HEK293 (cell line): ENCODE measurements around the gene SRSF6.

Source experiments
- CTCF ChIP-seq: fragments of 450-650 bp; formaldehyde crosslinking; IDR thresholded peaks from 2 replicates; pipeline ENCODE4 v1.5.1; 2016; ENCODE audit warnings: missing biosample characterization, missing genetic modification characterization
- HOXA7 ChIP-seq: sonication (generic); formaldehyde crosslinking; IDR thresholded peaks from 2 replicates; pipeline ENCODE4 v1.8.1; 2022; ENCODE audit warnings: missing genetic modification reagents, borderline replicate concordance
- IKZF3 ChIP-seq: fragments of 450-650 bp; IDR thresholded peaks from 2 replicates; pipeline ENCODE4 v1.5.0; 2018; ENCODE audit warnings: missing biosample characterization, mild to moderate bottlenecking, missing genetic modification characterization, moderate library complexity
- ZBTB17 ChIP-seq: fragments of 450-650 bp; formaldehyde crosslinking; IDR thresholded peaks from 2 replicates; pipeline ENCODE4 v1.5.1; 2016; ENCODE audit warnings: missing biosample characterization, missing genetic modification characterization
- ZNF112 ChIP-seq: fragments of 450-650 bp; formaldehyde crosslinking; IDR thresholded peaks from 2 replicates; pipeline ENCODE4 v1.5.0; 2017; ENCODE audit warnings: missing biosample characterization, missing genetic modification characterization
- ZNF114 ChIP-seq: fragments of 450-650 bp; formaldehyde crosslinking; IDR thresholded peaks from 2 replicates; pipeline ENCODE4 v1.5.0; 2017; ENCODE audit warnings: missing biosample characterization, missing genetic modification characterization
- ZNF174 ChIP-seq: fragments of 450-650 bp; formaldehyde crosslinking; IDR thresholded peaks from 2 replicates; pipeline ENCODE4 v1.5.0; 2017; ENCODE audit warnings: missing biosample characterization, mild to moderate bottlenecking, missing genetic modification characterization

DNA sequence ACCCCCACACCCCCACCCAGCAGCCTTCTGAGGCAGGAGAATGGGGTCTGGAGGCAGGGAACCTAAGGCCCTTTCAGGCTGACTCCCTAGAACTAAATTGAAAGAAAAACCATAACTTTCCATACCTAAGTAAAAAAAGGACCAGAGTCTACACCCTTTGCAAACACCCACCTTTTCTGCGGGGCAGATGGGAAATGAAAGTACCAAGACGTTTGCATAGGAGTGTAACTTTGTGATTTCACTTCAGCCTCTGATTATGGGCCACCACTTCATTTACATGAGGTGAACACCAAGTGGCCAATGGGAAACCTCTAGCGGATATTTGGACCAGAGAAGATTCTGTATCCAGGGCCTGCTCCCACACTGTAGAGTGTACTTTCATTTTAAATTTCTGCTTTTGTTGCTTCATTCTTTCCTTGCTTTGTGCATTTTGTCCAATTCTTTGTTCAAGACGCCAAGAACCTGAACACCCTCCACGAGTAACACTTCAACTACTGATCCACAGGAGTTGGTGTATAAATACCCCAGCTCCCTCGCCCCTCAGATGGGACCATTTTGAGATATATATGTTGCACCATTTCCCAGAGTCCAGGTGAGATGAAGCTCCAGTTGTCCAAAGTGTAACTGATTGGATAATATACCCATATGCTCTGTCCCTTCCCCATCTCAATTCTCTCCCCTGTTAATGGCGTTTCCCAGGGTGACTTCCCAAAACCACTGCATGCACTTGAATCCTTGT lies 18.9 kb upstream of the SRSF6 start:
- TF ChIP-seq ZNF114 (tag by site-specific recombination) (no peak), IKZF3 (tag by site-specific recombination) (no peak), CTCF (no peak), ZNF112 (tag by site-specific recombination) (no peak), ZNF174 (no peak), HOXA7 (CRISPR knock-in tag) (no peak), ZBTB17 (tag by site-specific recombination) (no peak)
